ENCODE data around the gene PLA2G4E. TPM values are rescaled to one million over a fixed set of nuclear protein-coding genes. Genes with fewer than 3 reads are reported as not detected.

Gene PLA2G4E
- total RNA-seq, 8 experiments from 2014 or later = 0.08 to 0.52 (median 0.28) TPM; not detected in 4

GRCh38 chr15:42032376-42033213 is 11.8 kb upstream of the PLA2G4E start:
- H3K4me1 ChIP-seq (replicated peaks in 1 of 2) = no peaks in the 10 kb centered on the region

DNA sequence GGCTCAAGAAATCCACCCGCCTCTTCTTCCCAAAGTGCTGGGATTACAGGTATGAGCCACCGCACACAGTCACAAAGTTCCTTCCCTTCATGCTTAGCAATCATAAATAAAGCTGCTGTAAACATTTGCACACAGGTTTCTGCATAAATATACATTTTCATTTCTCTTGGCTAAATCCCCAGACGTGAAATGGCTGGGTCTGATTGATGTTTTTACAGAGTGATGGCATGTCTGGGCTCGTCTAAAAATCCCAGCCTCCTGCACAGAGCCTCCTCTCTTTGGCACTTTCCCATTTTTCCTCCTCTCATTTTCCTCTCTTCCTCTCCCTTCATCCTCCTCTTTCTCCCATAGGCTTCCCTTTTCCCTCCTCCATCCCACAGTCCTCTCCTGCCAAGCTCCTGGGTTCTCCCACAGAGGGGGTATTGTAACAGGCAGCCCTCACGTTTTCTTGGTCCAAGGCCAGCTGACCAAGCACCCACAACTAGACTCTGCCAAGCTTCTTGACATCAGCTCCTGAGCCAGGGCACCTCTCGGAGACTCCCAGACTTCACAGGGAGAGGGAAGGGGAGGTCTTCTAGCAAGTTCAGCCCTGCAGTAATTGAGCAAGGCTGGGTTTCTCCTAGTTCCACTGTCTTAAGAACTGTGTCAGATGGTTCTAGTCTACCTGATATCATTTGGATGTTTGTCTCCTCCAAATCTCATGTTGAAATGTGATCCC is 10.5 kb upstream of the PLA2G4E start:
- Histone ChIP-seq H3K4me1 (replicated peaks in 1 of 2) (no peaks in the 10 kb centered on the region), H3K4me3 (no peak overlapping the region), H3K27ac (no peak overlapping the region)
- in situ Hi-C loops (cut with MboI; ENCODE audit: low pct_unique_long_range_greater_than_20kb in 2 of 9, low sequenced_read_pairs in 9 of 9, unreplicated experiment in 9 of 9) = no loop called here
- ATAC-seq (replicated peaks in 6 of 8) = peak in 3 of 8 experiments; percentile 10 to 78 (median 61)
- WGBS, 10 experiments = 0 to 83% (median 60%) methylated on average over 1 to 4 of the region's 6 CpGs; no CpG with 5 or more reads in 3 of the 10 experiments

More at GRCh38 chr15:42032376-42033213, 11.8 kb upstream of the PLA2G4E start:
- in situ Hi-C loops (cut with MboI; ENCODE audit: low pct_unique_long_range_greater_than_20kb in 2 of 9, low sequenced_read_pairs in 9 of 9, unreplicated experiment in 9 of 9) = no loop called here
- no peak for ATAC-seq (replicated peaks in 6 of 8)
- Histone ChIP-seq H3K4me3 (no peak overlapping the region), H3K27ac (no peak overlapping the region)
- WGBS, 10 experiments = 70 to 100% (median 83%) methylated on average over 1 to 7 of the region's 9 CpGs; no CpG with 5 or more reads in 1 of the 10 experiments

GRCh38 chr15:42027521-42027920 is 6.7 kb upstream of the PLA2G4E start:
- no peak for ATAC-seq (replicated peaks in 6 of 8)
- 60 to 100% (median 87%) methylated on average over 1 to 7 of the region's 7 CpGs; no CpG with 5 or more reads in 4 of the 10 experiments for WGBS, 10 experiments
- H3K4me3 ChIP-seq = no peak overlapping the region
- no peaks in the 10 kb centered on the region for H3K4me1 ChIP-seq (replicated peaks in 1 of 2)
- in situ Hi-C loops (cut with MboI; ENCODE audit: low pct_unique_long_range_greater_than_20kb in 2 of 9, low sequenced_read_pairs in 9 of 9, unreplicated experiment in 9 of 9) = no loop called here
- H3K27ac ChIP-seq = no peak overlapping the region

- ATAC-seq (replicated peaks in 6 of 8) = no peak
- H3K27ac ChIP-seq = no peak overlapping the region
- no peak overlapping the region for H3K4me3 ChIP-seq
- H3K4me1 ChIP-seq (replicated peaks in 1 of 2) = no peaks in the 10 kb centered on the region
- in situ Hi-C loops (cut with MboI; ENCODE audit: low pct_unique_long_range_greater_than_20kb in 2 of 9, low sequenced_read_pairs in 9 of 9, unreplicated experiment in 9 of 9) = no loop called here
- WGBS, 10 experiments = 80 to 92% (median 89%) methylated on average over 1 to 3 of the region's 4 CpGs; no CpG with 5 or more reads in 7 of the 10 experiments
Measured at GRCh38 chr15:42024303-42024702, 3.5 kb upstream of the PLA2G4E start.

- no peak overlapping the region for H3K4me3 ChIP-seq
- no peaks in the 10 kb centered on the region for H3K4me1 ChIP-seq (replicated peaks in 1 of 2)
- 20 to 71% (median 58%) methylated on average over 1 to 4 of the region's 5 CpGs; no CpG with 5 or more reads in 5 of the 10 experiments for WGBS, 10 experiments
- in situ Hi-C loops (cut with MboI; ENCODE audit: low pct_unique_long_range_greater_than_20kb in 2 of 9, low sequenced_read_pairs in 9 of 9, unreplicated experiment in 9 of 9) = no loop called here
- peak in 1 of 8 experiments; percentile 48 for ATAC-seq (replicated peaks in 6 of 8)
- no peak overlapping the region for H3K27ac ChIP-seq
Measured at GRCh38 chr15:42021593-42021992, 751 bp upstream of the PLA2G4E start.

- Histone ChIP-seq H3K4me3 (no peak overlapping the region), H3K27ac (no peak overlapping the region), H3K4me1 (replicated peaks in 1 of 2) (no peaks in the 10 kb centered on the region)
- 0 to 90% (median 60%) methylated on average over 1 to 4 of the region's 6 CpGs; no CpG with 5 or more reads in 4 of the 10 experiments for WGBS, 10 experiments
- in situ Hi-C loops (cut with MboI; ENCODE audit: low pct_unique_long_range_greater_than_20kb in 2 of 9, low sequenced_read_pairs in 9 of 9, unreplicated experiment in 9 of 9) = no loop called here
- peak in 3 of 8 experiments; percentile 24 to 76 (median 45) for ATAC-seq (replicated peaks in 6 of 8)
Measured at GRCh38 chr15:42018306-42019224, 2.3 kb downstream of the PLA2G4E start.

GRCh38 chr15:42016971-42017370 is 3.9 kb downstream of the PLA2G4E start:
- in situ Hi-C loops (cut with MboI; ENCODE audit: low pct_unique_long_range_greater_than_20kb in 2 of 9, low sequenced_read_pairs in 9 of 9, unreplicated experiment in 9 of 9) = no loop called here
- no peak overlapping the region for H3K27ac ChIP-seq
- WGBS, 10 experiments = 11 to 92% (median 66%) methylated on average over 1 to 4 of the region's 6 CpGs; no CpG with 5 or more reads in 6 of the 10 experiments
- peaks cover 0 to 6% of the 10 kb centered on the region in 2 donors for H3K4me1 ChIP-seq (replicated peaks in 1 of 2)
- ATAC-seq (replicated peaks in 6 of 8) = no peak
- H3K4me3 ChIP-seq = no peak overlapping the region

DNA sequence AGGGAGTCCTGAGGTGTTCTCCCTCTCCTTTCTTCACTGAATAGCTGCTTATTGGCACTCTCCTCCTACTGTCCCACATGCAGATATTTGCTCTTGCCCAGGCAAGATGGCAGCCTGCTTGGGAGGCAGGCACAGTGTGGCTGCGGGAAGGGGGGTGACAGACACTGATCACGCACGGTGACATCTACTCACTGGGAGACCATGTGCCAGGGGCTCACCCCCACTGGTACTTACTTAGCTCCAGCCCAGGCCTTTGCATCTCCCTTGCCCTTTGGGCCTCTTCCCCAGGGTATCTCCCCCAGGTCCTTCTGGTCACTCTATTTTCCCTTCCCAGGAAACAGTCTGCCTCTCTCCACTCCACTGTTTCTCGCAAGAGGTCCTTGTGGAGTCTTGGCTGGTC is 6.4 kb downstream of the PLA2G4E start:
- H3K4me1 ChIP-seq (replicated peaks in 1 of 2) = peaks cover 0 to 6% of the 10 kb centered on the region in 2 donors
- ATAC-seq (replicated peaks in 6 of 8) = no peak
- in situ Hi-C loops (cut with MboI; ENCODE audit: low pct_unique_long_range_greater_than_20kb in 2 of 9, low sequenced_read_pairs in 9 of 9, unreplicated experiment in 9 of 9) = no loop called here
- 94 to 100% (median 99%) methylated on average over 1 to 4 of the region's 4 CpGs; no CpG with 5 or more reads in 6 of the 10 experiments for WGBS, 10 experiments
- no peak overlapping the region for H3K27ac ChIP-seq
- no peak overlapping the region for H3K4me3 ChIP-seq

GRCh38 chr15:42012928-42013482 is 7.8 kb downstream of the PLA2G4E start:
- in situ Hi-C loops (cut with MboI; ENCODE audit: low pct_unique_long_range_greater_than_20kb in 2 of 9, low sequenced_read_pairs in 9 of 9, unreplicated experiment in 9 of 9) = no loop called here
- peaks cover 0 to 6% of the 10 kb centered on the region in 2 donors for H3K4me1 ChIP-seq (replicated peaks in 1 of 2)
- ATAC-seq (replicated peaks in 6 of 8) = peak in 1 of 8 experiments; percentile 83
- no peak overlapping the region for H3K27ac ChIP-seq
- WGBS, 10 experiments = 17 to 100% (median 86%) methylated on average over 1 to 3 of the region's 10 CpGs; no CpG with 5 or more reads in 3 of the 10 experiments
- no peak overlapping the region for H3K4me3 ChIP-seq

DNA sequence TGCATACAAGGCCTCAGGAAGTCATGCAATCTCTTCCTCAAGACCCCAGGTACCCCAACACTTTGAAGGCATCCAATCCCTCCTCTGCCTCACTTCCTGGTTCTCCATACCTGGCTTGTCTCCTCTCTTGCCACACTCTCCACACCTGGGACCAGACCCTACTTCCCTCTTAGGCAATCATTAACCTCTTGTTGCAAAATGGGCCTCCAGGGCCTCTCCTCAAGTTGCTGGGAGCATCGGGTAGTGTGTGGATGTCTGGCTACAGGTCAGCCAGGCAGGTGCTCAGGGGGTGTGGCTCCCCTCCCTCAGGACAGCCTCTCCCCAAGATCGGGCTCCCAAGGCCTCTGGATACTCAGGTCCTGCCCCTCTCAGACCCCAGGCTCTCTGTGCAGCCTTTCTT is 8.6 kb downstream of the PLA2G4E start:
- Histone ChIP-seq H3K4me3 (no peak overlapping the region), H3K27ac (no peak overlapping the region), H3K4me1 (replicated peaks in 1 of 2) (peaks cover 0 to 6% of the 10 kb centered on the region in 2 donors)
- in situ Hi-C loops (cut with MboI; ENCODE audit: low pct_unique_long_range_greater_than_20kb in 2 of 9, low sequenced_read_pairs in 9 of 9, unreplicated experiment in 9 of 9) = no loop called here
- WGBS, 10 experiments = 40 to 100% (median 73%) methylated on average over 1 of the region's 2 CpGs; no CpG with 5 or more reads in 6 of the 10 experiments
- no peak for ATAC-seq (replicated peaks in 6 of 8)

GRCh38 chr15:42011074-42011473 is 9.8 kb downstream of the PLA2G4E start:
- Histone ChIP-seq H3K27ac (no peak overlapping the region), H3K4me1 (replicated peaks in 1 of 2) (peaks cover 0 to 6% of the 10 kb centered on the region in 2 donors), H3K4me3 (no peak overlapping the region)
- WGBS, 10 experiments = 56 to 100% (median 60%) methylated on average over 1 to 3 of the region's 7 CpGs; no CpG with 5 or more reads in 6 of the 10 experiments
- in situ Hi-C loops (cut with MboI; ENCODE audit: low pct_unique_long_range_greater_than_20kb in 2 of 9, low sequenced_read_pairs in 9 of 9, unreplicated experiment in 9 of 9) = no loop called here
- no peak for ATAC-seq (replicated peaks in 6 of 8)

- Histone ChIP-seq H3K27ac (no peak overlapping the region), H3K4me1 (replicated peaks in 1 of 2) (peaks cover 0 to 6% of the 10 kb centered on the region in 2 donors), H3K4me3 (no peak overlapping the region)
- in situ Hi-C loops (cut with MboI; ENCODE audit: low pct_unique_long_range_greater_than_20kb in 2 of 9, low sequenced_read_pairs in 9 of 9, unreplicated experiment in 9 of 9) = no loop called here
- 38 to 75% (median 41%) methylated on average over 1 of the region's 1 CpG; no CpG with 5 or more reads in 6 of the 10 experiments for WGBS, 10 experiments
- ATAC-seq (replicated peaks in 6 of 8) = no peak
Measured at GRCh38 chr15:42010434-42010833, 10.4 kb downstream of the PLA2G4E start.

All from motor neuron (in vitro differentiated cells).